Measurements from ENCODE around the gene ZMPSTE24. TPM values are rescaled to one million over a fixed set of nuclear protein-coding genes. Genes with fewer than 3 reads are reported as not detected.

ZMPSTE24 gene
- total and polyA plus RNA-seq, 10 of the 15 experiments (the other 5 are each of a cell fraction or from before 2014, with no cell fraction given), result 21.5 to 84.4 (median 43.6) TPM

DNA sequence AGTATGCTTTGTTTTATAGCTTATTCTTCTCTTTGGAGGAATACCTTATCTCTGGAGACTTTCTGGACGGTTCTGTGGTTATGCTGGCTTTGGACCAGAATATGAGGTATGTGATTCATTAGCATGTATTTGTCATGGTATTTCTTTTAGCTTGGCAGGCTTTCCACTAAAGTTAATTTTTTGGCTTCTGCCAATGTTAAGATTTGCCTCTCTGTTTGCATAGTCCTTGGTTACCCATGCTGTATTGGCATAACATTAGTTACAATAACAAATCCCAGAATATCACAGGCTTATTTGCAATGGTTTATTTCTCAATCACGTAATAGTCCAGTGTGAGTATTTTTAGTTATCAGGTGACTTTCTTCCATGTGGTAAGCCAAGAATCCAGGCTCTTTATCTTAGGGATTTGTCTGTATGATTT lies 9.7 kb downstream of the ZMPSTE24 start:
- BruUV-seq (replicated peaks), result no TSS peak
- Histone ChIP-seq H3K27ac (ENCODE audit: control insufficient read depth, insufficient read depth) (no peak overlapping the region), H3K9ac (ENCODE audit: control insufficient read depth, insufficient read depth, low read length) (no peak overlapping the region), H3K4me1 (ENCODE audit: control insufficient read depth, insufficient read depth, low read length) (peaks cover 10% of the 10 kb centered on the region; the same call in 1 of the 2 replicates), H3K9me3 (replicated peaks; ENCODE audit: control insufficient read depth, insufficient read depth, low read length) (no peaks in the 10 kb centered on the region), H2AFZ (ENCODE audit: control insufficient read depth, low read depth, low read length) (no peak overlapping the region), H3K27me3 (replicated peaks in 1 of 2; ENCODE audit: control insufficient read depth in 2 of 2, insufficient read depth in 2 of 2, low read length in 1 of 2) (no peaks in the 10 kb centered on the region), H3K4me3 (no peak overlapping the region), H3K4me2 (ENCODE audit: control insufficient read depth, insufficient read depth) (no peak overlapping the region), H3K36me3 (ENCODE audit: control insufficient read depth in 2 of 2, insufficient read depth in 2 of 2, low read length in 1 of 2) (peaks cover 2 to 10% of the 10 kb centered on the region in 2 experiments; a peak in 3 of 4 replicates), H3K79me2 (ENCODE audit: control insufficient read depth, insufficient read depth, low read length) (peaks cover 1% of the 10 kb centered on the region; the same call in 1 of the 2 replicates), H4K20me1 (ENCODE audit: control insufficient read depth, insufficient read depth) (no peaks in the 10 kb centered on the region)
- TF ChIP-seq TCF7 (IDR thresholded peaks at IDR 0.05; ENCODE audit: borderline replicate concordance) (no peak), CBFB (IDR thresholded peaks at IDR 0.05; ENCODE audit: low read depth) (no peak)
- no peak for ATAC-seq
- SMC1A ChIA-PET (ENCODE audit: uncharacterized antibody, unreplicated experiment), result interaction anchor here (0.7 to 2.0 kb wide), 3 partner anchors 71 to 115 kb away, joined by 3 to 8 read pairs (median 3); no protein-coding TSS in a partner anchor
- DNase-seq (ENCODE audit: low read depth, low spot score), result no peak
- intact Hi-C loops (cut with micrococcal nuclease; ENCODE audit: unreplicated experiment), result no loop called here
- FAIRE-seq, result no peak
- CTCF ChIA-PET, result interaction anchor here (0.8 to 2.5 kb wide), 4 partner anchors 14 to 116 kb away, joined by 3 to 7 read pairs (median 6); no protein-coding TSS in a partner anchor
- RAD21 ChIA-PET (ENCODE audit: unreplicated experiment), result no interaction called here
- POLR2A ChIA-PET, result no interaction called here
- in situ Hi-C loops (cut with MboI), result no loop called here
- 100% methylated on average over 2 of the region's 2 CpGs for WGBS (ENCODE audit: insufficient coverage, insufficient replicate concordance, low lambda C conversion rate, missing lambda C conversion rate)

DNA sequence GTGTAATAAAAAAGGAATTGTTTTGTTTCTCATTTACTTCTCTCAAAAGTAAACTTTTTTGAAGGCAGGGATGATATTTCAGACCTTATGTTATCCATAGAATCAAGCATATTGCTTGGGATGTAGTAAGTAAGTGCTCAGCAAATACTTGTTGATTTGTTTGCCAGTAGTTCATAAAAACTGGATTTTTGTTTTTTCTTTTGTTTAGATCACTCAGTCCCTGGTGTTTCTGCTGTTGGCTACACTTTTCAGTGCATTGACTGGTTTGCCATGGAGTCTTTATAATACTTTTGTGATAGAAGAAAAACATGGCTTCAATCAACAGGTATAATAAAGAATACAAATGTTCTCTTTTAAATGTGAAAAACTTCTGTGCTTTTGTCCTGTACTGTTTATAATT lies 10.2 kb downstream of the ZMPSTE24 start:
- Histone ChIP-seq H3K4me3 (no peak overlapping the region), H3K9me3 (replicated peaks; ENCODE audit: control insufficient read depth, insufficient read depth, low read length) (no peaks in the 10 kb centered on the region), H3K27me3 (replicated peaks in 1 of 2; ENCODE audit: control insufficient read depth in 2 of 2, insufficient read depth in 2 of 2, low read length in 1 of 2) (no peaks in the 10 kb centered on the region), H3K79me2 (ENCODE audit: control insufficient read depth, insufficient read depth, low read length) (peaks cover 1% of the 10 kb centered on the region; the same call in 1 of the 2 replicates), H3K4me1 (ENCODE audit: control insufficient read depth, insufficient read depth, low read length) (peaks cover 10% of the 10 kb centered on the region; the same call in 1 of the 2 replicates), H3K9ac (ENCODE audit: control insufficient read depth, insufficient read depth, low read length) (no peak overlapping the region), H2AFZ (ENCODE audit: control insufficient read depth, low read depth, low read length) (no peak overlapping the region), H4K20me1 (ENCODE audit: control insufficient read depth, insufficient read depth) (no peaks in the 10 kb centered on the region), H3K27ac (ENCODE audit: control insufficient read depth, insufficient read depth) (no peak overlapping the region), H3K4me2 (ENCODE audit: control insufficient read depth, insufficient read depth) (no peak overlapping the region), H3K36me3 (ENCODE audit: control insufficient read depth in 2 of 2, insufficient read depth in 2 of 2, low read length in 1 of 2) (peaks cover 2 to 10% of the 10 kb centered on the region in 2 experiments; a peak in 3 of 4 replicates)
- ChIA-PET RAD21 (ENCODE audit: unreplicated experiment) (no interaction called here), CTCF (interaction anchor here (2.0 to 2.5 kb wide), 2 partner anchors 47 to 116 kb away, joined by 5 to 7 read pairs; no protein-coding TSS in a partner anchor), SMC1A (ENCODE audit: uncharacterized antibody, unreplicated experiment) (interaction anchor here (2.0 kb wide), 1 partner anchor 115 kb away, joined by 8 read pairs; no protein-coding TSS in a partner anchor), POLR2A (interaction anchor here (0.6 kb wide), 1 partner anchor 13 kb away, joined by 4 read pairs; no protein-coding TSS in a partner anchor)
- intact Hi-C loops (cut with micrococcal nuclease; ENCODE audit: unreplicated experiment), result no loop called here
- FAIRE-seq (no peak), ATAC-seq (no peak), DNase-seq (ENCODE audit: low read depth, low spot score) (no peak)
- in situ Hi-C loops (cut with MboI), result no loop called here
- no TSS peak for BruUV-seq (replicated peaks)
- TF ChIP-seq, protein P1, sequence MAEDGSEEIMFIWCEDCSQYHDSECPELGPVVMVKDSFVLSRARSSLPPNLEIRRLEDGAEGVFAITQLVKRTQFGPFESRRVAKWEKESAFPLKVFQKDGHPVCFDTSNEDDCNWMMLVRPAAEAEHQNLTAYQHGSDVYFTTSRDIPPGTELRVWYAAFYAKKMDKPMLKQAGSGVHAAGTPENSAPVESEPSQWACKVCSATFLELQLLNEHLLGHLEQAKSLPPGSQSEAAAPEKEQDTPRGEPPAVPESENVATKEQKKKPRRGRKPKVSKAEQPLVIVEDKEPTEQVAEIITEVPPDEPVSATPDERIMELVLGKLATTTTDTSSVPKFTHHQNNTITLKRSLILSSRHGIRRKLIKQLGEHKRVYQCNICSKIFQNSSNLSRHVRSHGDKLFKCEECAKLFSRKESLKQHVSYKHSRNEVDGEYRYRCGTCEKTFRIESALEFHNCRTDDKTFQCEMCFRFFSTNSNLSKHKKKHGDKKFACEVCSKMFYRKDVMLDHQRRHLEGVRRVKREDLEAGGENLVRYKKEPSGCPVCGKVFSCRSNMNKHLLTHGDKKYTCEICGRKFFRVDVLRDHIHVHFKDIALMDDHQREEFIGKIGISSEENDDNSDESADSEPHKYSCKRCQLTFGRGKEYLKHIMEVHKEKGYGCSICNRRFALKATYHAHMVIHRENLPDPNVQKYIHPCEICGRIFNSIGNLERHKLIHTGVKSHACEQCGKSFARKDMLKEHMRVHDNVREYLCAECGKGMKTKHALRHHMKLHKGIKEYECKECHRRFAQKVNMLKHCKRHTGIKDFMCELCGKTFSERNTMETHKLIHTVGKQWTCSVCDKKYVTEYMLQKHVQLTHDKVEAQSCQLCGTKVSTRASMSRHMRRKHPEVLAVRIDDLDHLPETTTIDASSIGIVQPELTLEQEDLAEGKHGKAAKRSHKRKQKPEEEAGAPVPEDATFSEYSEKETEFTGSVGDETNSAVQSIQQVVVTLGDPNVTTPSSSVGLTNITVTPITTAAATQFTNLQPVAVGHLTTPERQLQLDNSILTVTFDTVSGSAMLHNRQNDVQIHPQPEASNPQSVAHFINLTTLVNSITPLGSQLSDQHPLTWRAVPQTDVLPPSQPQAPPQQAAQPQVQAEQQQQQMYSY (CRISPR knock-in tag; IDR thresholded peaks at IDR 0.05), result no peak
- TF ChIP-seq ELK1 (IDR thresholded peaks at IDR 0.05; ENCODE audit: low read depth, low read length), result no peak
- TF ChIP-seq, protein P2, sequence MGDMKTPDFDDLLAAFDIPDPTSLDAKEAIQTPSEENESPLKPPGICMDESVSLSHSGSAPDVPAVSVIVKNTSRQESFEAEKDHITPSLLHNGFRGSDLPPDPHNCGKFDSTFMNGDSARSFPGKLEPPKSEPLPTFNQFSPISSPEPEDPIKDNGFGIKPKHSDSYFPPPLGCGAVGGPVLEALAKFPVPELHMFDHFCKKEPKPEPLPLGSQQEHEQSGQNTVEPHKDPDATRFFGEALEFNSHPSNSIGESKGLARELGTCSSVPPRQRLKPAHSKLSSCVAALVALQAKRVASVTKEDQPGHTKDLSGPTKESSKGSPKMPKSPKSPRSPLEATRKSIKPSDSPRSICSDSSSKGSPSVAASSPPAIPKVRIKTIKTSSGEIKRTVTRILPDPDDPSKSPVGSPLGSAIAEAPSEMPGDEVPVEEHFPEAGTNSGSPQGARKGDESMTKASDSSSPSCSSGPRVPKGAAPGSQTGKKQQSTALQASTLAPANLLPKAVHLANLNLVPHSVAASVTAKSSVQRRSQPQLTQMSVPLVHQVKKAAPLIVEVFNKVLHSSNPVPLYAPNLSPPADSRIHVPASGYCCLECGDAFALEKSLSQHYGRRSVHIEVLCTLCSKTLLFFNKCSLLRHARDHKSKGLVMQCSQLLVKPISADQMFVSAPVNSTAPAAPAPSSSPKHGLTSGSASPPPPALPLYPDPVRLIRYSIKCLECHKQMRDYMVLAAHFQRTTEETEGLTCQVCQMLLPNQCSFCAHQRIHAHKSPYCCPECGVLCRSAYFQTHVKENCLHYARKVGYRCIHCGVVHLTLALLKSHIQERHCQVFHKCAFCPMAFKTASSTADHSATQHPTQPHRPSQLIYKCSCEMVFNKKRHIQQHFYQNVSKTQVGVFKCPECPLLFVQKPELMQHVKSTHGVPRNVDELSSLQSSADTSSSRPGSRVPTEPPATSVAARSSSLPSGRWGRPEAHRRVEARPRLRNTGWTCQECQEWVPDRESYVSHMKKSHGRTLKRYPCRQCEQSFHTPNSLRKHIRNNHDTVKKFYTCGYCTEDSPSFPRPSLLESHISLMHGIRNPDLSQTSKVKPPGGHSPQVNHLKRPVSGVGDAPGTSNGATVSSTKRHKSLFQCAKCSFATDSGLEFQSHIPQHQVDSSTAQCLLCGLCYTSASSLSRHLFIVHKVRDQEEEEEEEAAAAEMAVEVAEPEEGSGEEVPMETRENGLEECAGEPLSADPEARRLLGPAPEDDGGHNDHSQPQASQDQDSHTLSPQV (IDR thresholded peaks at IDR 0.05), result no peak
- TF ChIP-seq PAX8 (IDR thresholded peaks at IDR 0.05), result no peak
- TF ChIP-seq HCFC1 (IDR thresholded peaks at IDR 0.05; ENCODE audit: low read length), result no peak
- TF ChIP-seq ESRRA (IDR thresholded peaks at IDR 0.05; ENCODE audit: low read length), result no peak
- no peak for TF ChIP-seq RUNX3 (IDR thresholded peaks at IDR 0.05; ENCODE audit: low read length)
